GM18508 (cell line): Measurements from ENCODE around the gene SH3BP1.
"Not testable (repeated sequence)": the region's sequence is repeated elsewhere in the genome, so short reads cannot be mapped to it uniquely, and the experiment has no call there.

Source experiments
- ATAC-seq: cut with Tn5 transposase; IDR thresholded peaks from one replicate; pipeline ENCODE4 v1.9.1; 2021; ENCODE audit warnings: moderate number of reproducible peaks; ENCODE audit not compliant: insufficient read depth, unreplicated experiment

The SH3BP1 gene

GRCh38 chr22:37656583-37656982 lies 17.1 kb downstream of the SH3BP1 start:
- ATAC-seq, result not testable (repeated sequence)

- ATAC-seq, result no peak
These were observed 18.2 kb downstream of the SH3BP1 start for GRCh38 chr22:37657590-37658132.

DNA sequence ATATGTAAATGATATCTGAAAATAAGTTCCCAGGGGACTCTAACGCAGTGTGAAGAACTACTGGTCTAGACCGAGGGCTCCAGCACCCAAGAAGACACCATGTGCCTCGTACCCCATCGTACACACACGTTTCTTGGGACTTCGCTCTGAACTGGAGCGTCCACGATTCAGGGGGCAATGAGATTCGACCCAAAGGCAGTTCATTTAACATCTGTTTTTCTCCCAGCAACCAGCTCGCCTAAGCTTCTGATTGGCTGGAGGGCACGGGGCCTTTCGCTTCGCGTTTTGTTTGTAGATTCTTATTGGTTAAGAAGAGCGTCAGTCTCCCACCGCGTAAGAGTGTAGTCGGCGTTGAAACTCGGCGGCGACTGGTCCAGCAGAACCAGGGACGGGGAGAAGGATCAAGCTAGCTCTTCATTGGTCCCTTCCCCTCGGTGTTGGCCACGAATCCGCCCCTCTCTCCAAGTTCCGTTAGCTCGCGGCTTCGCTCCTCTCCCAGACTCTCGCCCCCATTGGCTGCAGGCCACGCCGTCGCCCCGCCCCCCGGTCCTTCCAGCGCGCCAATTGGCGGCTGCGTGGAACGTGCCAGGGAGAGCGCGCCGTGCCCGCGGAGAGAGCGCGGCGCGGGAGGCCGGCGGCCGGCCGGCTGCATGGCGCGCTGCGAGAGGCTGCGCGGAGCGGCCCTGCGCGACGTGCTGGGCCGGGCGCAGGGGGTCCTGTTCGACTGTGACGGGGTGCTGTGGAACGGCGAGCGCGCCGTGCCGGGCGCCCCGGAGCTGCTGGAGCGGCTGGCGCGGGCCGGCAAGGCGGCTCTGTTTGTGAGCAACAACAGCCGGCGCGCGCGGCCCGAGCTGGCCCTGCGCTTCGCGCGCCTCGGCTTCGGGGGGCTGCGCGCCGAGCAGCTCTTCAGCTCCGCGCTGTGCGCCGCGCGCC lies 18.9 kb downstream of the SH3BP1 start, which contains the start of gene PDXP:
PDXP (plus strand) TSS at position 591 of the 933 bp plus-strand sequence; CDS start at position 651, 60 bp downstream.
- peak; percentile 71 for ATAC-seq

DNA sequence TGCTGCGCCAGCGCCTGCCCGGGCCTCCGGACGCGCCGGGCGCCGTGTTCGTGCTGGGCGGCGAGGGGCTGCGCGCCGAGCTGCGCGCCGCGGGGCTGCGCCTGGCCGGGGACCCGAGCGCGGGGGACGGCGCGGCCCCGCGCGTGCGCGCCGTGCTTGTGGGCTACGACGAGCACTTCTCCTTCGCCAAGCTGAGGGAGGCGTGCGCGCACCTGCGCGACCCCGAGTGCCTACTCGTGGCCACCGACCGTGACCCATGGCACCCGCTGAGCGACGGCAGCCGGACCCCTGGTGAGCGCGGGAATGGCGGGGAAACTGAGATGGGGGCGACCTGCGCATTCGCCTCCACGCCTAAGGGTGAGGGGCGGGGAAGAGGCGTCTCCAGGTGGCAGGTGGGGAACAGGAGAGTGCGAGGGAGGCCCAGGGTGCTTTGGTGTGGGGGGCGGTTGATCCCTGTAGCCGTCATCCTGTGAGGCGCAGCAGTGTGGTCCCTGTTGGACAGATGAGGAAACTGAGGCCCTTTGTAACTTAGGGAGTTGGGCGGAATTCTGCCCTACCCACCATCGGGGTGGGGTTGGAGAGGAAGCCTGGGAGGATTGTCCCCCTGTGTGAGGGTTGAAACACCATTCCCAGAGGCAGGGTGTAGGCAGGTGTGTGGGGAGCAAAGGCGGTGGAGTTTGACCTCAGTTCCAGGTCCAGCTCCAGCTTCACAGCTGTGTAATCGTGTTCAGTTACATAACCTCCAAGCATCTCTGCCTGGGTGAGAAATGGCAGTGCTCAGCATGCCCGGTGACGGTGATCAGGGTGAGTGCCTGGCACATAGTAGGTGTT lies 19.8 kb downstream of the SH3BP1 start:
- ATAC-seq, result no peak

DNA sequence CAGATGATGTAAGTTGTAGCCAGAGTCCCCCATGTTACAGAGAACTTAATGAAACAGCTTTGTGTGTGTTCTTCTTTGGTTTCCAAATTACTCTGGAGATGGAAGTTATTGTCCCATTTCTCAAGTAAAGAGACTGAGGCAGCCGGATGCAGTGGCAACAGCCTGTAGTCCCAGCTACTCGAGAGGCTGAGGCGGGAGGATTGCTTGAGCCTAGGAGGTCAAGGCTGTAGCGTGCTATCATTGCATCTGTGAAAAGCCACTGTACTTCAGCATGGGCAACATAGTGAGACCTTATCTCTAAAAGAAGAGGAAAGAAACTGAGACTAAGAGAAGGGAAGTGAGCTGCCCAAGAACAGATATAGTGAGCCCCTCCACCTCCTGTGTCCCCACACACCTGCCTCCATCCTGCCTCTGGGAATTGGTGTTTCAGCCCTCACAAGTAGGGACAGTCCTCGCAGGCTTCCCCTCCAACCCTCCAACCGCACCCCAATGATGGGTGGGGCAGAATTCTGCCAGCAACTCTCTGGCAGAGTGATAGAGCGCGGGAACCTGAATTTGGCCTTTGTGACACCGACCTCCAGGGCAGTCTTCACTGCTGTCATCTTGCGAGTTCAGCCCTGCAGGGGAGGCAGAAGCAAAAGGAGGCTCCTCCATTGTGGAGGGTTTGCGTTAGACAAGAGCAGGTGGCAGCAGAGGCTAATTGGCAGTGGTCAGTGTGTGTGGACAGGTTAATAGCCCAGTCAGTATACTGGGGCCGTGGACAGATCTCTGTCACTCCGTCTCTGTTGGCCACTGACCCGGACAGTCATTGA lies 20.6 kb downstream of the SH3BP1 start:
- no peak for ATAC-seq

- ATAC-seq, result no peak
These were observed 21.2 kb downstream of the SH3BP1 start for GRCh38 chr22:37660709-37661045.

DNA sequence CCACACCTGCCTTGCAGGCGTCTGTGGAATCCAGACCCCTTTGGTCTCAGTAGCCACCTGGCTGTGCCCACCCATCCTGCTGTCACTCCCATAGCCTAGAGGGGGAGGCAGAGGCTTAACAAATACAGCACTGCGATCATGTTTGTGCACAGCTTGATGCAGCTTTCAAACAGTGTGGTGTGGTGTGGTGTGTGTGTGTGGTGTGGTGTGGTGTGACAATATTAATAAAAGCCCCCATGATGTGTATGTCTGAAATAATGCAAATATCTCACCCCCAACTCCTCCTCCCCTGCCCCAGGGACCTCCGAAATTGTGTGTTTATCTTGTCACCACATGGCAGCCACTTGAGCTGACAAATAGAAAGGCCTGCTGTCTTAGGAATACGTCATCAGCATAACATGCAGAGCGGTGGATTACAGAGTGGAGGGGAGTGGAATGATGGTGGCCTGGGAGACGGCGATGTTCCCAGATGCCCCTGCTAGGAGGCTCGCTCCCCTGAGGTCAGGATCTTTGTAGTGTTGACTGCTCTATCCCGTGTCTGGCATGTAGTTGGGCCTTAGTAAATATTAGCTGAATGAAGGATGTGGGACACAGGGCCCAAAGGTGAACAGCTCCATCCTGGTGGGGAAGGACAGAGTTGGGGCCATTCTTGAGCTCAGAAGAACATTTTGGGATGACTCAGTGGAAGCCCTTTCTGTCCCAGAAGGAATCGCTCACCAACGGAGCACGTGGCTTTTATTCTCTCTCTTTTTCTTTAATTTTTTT lies 21.9 kb downstream of the SH3BP1 start:
- ATAC-seq, result no peak

DNA sequence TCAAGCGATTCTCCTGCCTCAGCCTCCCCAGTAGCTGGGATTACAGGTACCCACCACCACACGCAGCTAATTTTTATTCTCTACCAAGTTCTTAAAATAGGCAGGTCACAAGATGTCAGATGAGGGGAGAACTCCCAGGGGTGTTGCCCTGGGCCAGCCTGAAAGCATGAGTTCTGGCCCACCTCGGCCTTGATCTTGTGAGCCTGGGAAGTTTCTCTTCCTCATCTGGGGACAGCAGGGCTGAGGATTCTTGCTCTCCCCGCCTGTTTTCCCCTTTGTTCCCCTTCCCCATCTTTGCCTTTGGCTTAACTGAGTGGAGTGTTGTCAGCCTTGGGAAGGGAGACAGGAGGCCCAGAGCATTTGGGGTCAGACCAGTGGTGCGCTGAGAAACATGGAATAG lies 22.6 kb downstream of the SH3BP1 start:
- no peak for ATAC-seq

- no peak for ATAC-seq
These were observed 24.2 kb downstream of the SH3BP1 start for GRCh38 chr22:37663521-37664140.

GRCh38 chr22:37664249-37665101 lies 25.0 kb downstream of the SH3BP1 start:
- no peak for ATAC-seq

DNA sequence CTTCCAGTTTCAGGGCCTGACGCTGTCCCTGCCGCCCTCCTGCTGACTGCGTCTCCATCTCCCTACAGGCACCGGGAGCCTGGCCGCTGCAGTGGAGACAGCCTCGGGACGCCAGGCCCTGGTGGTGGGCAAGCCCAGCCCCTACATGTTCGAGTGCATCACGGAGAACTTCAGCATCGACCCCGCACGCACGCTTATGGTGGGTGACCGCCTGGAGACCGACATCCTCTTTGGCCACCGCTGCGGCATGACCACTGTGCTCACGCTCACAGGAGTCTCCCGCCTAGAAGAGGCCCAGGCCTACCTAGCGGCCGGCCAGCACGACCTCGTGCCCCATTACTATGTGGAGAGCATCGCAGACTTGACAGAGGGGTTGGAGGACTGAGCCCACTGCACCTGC lies 26.0 kb downstream of the SH3BP1 start:
- ATAC-seq, result no peak

GRCh38 chr22:37669586-37669985 lies 30.1 kb downstream of the SH3BP1 start:
- no peak for ATAC-seq

DNA sequence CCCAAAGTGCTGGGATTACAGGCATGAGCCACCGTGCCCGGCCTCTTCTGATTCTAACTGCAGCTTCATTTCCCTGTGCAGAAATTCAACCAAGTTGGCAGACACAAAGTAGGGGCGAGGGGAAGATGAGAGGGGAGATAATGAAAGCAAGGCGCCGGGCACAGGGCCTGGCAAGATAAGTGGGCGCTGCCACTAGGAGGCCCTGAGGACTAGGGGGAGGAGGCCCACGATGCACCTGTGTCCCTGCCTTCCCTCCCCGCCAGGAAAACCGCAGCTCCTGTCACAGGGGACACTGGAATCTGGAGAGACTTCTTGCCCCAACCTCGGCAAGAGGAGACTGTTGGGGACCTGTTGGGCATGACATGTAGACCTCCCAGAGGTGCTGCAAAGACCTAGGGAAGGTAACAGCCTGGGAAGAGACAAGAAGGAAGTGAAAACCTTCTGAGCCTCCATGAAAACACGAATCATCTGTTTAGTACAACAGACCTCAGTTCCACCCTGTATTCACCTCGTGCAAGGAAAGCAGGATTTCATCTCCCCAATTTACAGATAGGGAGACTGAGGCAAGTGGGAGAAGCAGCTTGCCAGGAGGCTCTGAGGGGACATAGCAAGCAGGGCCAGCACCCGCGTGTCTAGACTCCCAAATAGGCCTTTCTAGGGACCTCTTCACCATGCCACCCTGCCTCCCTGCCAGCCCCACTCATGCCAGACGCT lies 32.9 kb downstream of the SH3BP1 start:
- no peak for ATAC-seq

DNA sequence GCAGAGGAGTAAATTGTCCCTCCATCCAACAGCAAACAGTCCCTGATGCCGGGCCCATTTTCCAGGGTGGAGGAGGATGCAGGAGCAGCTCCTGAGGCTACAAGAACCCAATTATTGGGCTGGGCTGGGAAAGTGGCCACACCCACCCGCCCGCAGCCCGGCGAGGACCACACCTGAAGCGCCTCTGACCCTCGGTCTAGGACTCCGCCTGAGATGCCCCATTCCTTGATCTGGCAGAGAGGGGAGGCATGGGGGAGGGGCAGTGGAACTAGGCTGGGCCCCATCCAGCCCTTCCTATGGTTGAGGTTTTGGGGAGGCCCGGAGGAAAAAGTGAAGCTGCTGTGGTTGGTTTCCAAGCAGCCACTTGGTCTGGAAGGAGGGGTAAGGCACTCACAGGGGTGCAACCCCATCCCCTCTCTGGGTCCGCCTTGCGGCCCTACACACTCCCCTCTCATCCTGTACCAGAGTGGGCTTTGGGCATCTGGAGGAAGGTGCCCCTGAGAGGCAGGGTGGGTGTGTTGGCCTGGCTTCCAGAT lies 33.5 kb downstream of the SH3BP1 start:
- no peak for ATAC-seq

DNA sequence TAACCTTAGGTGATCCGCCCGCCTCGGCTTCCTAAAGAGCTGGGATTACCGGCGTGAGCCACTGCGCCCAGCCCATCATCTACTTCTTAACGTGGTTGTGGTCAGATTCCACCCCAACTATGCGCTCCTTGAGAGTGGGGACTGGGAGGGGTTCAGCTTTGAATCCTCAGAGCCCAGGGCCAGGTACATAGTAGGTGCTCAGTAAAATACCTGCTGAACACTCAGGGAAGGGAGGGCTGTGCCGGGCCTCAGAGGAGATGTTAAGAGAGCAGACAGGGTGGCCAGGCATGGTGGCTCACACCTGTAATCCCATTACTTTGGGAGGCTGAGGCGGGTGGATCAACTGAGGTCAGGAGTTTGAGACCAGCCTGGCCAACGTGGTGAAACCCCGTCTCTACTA lies 34.8 kb downstream of the SH3BP1 start:
- no peak for ATAC-seq

DNA sequence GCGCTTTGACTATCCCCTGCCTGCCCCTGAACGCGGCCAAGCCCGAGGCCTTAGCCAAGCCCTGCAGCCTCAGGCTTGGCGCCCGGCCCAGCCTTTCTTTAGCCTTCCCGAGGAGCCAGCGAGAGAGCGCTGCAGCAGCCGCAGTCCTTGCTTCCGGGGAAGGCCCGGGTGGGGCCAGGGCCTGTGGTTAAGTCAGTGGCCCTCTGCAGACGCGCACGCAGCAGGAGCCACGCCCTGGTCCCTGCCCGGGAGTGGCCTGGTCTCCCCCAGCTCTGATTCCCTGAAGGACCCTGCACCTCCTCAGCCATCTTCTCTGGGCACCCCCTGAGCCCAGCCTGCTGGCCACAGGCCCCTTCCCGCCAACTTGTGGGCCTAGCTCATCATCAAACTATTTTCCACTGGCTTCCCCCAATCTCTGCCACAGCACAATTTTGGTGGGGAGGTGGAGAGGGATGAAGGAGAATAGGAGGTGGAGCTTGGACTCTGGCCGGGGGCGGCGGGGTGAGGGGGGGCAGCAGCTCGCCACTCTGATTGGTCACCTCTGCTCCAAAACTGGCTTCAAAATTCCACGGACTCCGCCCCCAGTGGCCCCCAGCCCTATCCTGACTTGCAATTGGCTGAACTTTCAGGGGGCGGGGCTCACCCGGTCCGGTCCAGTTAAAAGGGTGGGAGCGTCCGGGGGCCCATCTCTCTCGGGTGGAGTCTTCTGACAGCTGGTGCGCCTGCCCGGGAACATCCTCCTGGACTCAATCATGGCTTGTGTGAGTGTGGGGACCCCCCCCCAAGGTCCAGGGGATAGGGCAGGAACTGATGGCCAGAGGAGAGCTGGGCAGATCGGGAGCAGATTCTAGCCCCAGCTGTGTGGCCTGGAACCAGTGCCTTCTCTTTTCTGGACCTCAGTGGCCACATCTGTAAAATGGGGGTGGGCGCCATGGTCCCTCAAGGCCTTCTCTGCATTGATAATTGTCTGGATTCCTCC lies 35.8 kb downstream of the SH3BP1 start, which contains the start of gene LGALS1:
LGALS1 (plus strand) TSS at position 686 of the 979 bp plus-strand sequence; CDS start at position 753, 67 bp downstream.
- no peak for ATAC-seq
